GM18873 (cell line): ENCODE data around the gene NFASC.

Experiments used
- ATAC-seq: cut with Tn5 transposase; IDR thresholded peaks from one replicate; pipeline ENCODE4 v1.9.1; 2021; ENCODE audit warnings: mild to moderate bottlenecking, moderate library complexity, moderate number of reproducible peaks; ENCODE audit not compliant: unreplicated experiment, low FRiP score

Gene NFASC

GRCh38 chr1:204870160-204870912, at the start of gene NFASC:
TSS of gene NFASC (plus strand) at chr1:204870862. CDS start at chr1:204944316, 73,454 bp downstream.
- no peak for ATAC-seq

- no peak for ATAC-seq
Measured at GRCh38 chr1:204821476-204821875, 49.2 kb upstream of the NFASC start.

DNA sequence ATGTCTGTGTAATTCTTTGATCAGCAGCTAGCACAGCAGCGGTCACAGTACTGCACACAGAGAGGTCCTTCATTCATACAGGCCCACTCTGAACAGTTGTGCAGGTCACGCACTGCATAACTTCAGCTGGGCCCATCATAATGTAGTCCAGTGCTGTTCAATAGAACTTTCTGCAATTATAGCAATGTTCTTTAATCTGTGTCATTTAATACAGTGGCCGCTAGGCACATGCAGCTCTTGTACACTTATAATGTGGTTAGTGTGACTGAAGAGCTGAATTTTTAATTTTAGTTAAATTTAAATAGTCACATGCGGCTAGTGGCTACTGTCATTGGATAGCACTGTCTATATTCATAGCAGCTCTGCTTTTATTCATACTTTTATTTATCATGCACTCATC, 48.7 kb upstream of the NFASC start:
- ATAC-seq = no peak

DNA sequence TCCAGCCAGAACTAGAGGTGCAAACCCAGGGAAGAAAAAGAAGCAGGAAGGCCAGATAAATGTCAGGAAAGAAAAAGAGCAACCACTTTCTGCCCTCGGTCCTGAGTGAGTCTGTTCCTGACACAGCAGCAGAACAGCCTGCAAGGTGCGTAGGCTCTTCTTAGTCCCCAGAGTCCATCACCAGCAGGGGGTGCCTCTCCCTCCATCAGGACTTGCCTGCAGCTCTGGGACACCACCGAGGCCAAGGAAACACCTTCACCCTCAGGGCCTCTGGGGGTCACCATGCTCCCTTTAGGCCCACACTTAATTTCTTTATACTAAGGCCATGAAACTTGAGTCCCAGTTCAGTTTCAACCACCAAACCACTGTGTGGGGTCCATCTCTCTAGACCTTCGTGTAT, 43.7 kb upstream of the NFASC start:
- ATAC-seq = no peak

DNA sequence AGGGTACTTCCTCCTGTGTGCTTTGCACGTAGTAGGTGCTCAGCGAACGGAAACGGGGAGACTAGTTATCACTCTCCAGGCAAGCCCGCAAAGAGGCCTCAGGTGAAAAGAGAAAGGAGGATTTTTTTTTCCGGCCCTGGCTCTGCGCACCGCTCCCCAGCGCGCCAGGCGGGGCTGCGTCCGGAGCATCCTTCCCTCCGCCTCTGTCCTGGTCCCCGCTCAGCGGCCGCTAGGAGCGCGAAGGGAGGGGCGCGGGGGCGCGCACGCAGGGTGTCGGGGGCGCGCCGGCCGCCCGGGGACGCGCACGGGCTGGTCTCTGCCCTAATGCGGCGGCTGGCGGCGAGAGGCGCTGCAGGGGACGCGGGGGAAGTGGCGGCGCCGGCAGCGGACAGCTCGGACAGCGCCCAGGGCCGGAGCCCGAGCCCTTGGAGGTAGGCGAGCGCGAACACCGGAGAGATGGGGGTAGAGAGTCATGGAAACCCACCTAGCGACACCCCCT, 42.3 kb upstream of the NFASC start:
- ATAC-seq = no peak

DNA sequence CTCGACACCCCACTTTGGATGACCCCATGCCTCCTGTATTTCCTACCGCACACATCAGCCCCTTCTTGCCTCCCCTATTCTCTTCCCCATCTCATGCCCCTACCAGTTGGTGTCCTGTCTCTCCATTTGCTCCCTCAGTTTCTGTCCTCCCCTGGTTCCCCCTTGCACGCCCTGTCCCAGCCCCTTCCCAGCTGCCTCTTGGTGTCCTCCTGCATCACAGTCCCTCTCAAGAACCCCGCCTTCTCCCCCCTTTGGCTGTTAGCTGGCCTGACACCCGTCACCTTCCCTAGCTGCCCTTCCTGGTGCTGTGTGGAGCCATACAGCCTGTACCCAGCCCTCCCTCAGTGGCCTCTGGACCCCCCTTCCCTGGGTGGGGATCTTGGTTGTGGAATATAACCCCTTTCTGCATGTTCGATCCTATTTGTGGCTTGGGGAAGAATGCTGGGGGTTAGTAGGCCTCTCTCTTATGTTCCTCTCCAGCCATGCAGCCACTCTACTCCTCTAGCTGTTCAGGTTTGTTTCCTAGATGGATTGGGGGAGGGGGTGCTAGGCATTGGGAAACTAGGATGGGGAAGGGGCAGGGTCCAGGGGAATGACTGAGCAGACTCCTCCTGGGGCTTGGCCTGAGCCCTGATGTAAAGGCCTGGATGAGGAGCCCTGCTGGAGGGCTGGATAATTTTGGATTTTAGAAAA, 41.4 kb upstream of the NFASC start:
- no peak for ATAC-seq

DNA sequence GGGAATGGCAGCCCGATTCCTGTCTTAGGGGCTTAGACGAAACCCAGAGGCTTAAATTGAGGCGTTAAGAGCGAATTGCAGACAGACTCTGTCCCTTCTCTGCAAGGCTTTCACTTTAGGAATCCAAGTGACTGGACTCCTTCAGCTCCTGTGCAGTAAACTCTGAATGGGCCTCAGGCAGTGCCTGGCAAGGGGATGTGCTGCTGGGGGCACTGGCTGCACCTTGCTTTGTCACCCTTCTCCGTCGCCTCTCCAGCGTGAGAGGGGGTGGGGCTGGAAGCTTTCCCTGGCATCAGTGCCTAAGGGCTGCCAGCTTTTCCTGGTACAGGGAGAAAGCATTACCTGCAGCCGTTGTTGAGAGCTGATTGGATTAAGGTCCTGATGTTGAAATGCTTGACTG, 39.9 kb upstream of the NFASC start:
- ATAC-seq = no peak

DNA sequence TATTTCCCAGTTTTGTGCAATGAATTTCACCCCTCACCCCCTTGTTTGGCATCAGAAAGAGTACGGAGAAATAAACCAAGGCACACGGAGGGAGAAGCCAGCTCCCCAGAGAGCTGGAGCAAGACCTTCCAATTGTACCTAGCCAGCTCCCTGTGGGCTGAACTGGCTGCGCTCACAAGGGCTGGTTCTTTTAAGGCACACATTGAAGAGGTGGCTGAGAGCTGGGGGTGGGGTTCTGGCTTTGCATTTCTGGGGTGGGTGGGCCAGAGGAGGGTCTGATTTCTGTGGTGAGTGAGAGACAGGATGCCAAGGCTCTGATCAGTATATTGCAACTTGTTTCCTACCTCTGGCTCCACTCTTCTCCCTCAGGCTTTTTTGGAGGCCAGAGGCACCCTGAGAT, 39.5 kb upstream of the NFASC start:
- ATAC-seq = no peak

- ATAC-seq = no peak
Measured at GRCh38 chr1:204834336-204834735, 36.3 kb upstream of the NFASC start.

GRCh38 chr1:204834752-204835151, 35.9 kb upstream of the NFASC start:
- no peak for ATAC-seq

- ATAC-seq = no peak
Measured at GRCh38 chr1:204835737-204836136, 34.9 kb upstream of the NFASC start.

DNA sequence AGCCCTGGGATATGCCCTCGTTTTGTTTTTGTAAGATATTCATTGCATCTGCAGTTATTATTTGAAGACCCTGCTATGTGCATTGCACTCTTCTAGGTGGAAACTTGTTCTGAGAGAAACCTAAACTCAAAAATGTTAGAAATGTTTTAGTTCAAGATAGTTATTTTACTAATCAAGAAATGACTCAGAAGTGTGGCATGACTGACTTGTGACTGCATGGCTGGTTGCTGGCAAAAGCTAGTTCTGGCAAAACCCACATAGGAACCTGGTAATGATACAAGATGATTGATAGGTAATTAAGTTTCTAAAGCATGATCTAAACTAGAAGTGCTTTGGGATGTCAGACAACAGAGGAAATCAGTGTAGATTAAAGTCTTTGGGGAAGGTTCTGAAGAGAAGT, 33.8 kb upstream of the NFASC start:
- no peak for ATAC-seq

- no peak for ATAC-seq
Measured at GRCh38 chr1:204837440-204838084, 33.1 kb upstream of the NFASC start.

GRCh38 chr1:204841316-204841715, 29.3 kb upstream of the NFASC start:
- no peak for ATAC-seq

- ATAC-seq = no peak
Measured at GRCh38 chr1:204841798-204842197, 28.9 kb upstream of the NFASC start.

GRCh38 chr1:204842369-204842768, 28.3 kb upstream of the NFASC start:
- no peak for ATAC-seq

GRCh38 chr1:204842892-204843291, 27.8 kb upstream of the NFASC start:
- ATAC-seq = no peak

DNA sequence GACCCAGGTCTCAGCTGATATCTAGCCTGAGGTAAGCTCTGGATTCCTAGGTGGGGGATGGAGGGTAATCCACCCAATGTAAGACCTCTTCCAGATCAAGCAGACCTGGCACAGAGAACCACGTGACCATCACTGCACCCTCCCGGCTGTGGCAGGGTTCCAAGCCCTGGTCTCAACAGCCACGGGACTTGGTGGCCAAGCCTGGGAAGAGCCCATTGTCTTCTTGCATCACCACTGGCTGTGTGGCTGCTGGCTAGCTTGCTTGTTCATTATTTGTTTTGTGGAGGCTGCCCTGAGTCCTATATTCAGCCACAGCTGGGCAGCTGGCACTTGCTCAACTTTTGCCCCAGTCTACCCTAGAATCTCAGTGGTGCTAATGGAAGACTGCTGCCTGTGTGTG, 24.1 kb upstream of the NFASC start:
- ATAC-seq = no peak

DNA sequence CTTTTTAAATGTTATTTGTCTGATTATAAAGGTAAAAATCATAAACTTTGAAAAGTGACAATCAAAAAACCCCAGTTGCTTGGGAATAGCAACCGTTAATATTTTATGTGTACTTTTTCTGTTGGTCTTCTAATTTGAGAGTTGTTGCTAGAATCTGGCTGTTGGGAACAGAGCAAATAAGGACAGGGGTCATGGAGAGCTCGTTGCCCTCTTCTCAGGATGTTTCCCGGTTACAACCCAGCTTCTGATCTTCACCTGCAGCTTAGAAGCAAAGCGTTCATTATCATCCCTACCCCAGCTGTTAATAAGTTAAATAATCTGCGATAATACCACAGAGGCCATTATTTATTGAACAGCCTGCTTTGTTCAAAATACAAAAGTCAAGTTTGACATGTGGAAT, 22.1 kb upstream of the NFASC start:
- ATAC-seq = no peak

GRCh38 chr1:204852854-204853253, 17.8 kb upstream of the NFASC start:
- ATAC-seq = no peak

DNA sequence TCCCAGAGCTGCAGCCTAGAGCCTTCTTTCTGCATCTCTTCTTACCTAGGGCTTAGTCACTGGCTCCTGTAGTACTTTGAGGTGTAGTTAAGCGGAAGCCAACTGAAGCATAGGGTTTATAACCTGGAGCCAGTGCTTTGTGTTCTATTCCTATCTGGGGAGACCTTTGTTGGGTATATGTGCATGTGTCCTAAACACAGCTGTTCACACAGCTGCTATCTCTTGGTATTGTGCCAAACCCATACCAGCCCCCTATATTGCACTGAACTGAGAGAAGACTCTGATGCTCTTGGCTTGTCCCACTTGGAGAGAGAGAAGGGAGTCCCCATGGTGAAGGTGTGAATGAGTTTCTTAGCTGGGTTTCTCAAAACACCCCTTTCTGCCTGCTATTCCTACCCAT, 17.2 kb upstream of the NFASC start:
- ATAC-seq = no peak
